GM21367 (cell line): Measurements from ENCODE around the gene ERO1A.
A peak's percentile ranks its signal among the peaks of the same experiment; 100 is the strongest.

Experiments used
- ATAC-seq: cut with Tn5 transposase; IDR thresholded peaks from one replicate; pipeline ENCODE4 v1.9.1; 2021; ENCODE audit not compliant: unreplicated experiment

Gene ERO1A

GRCh38 chr14:52701223-52701622 lies 5.9 kb upstream of the ERO1A start:
- ATAC-seq = no peak

GRCh38 chr14:52700701-52701172 lies 5.4 kb upstream of the ERO1A start:
- no peak for ATAC-seq

GRCh38 chr14:52694761-52695480 lies 437 bp downstream of the ERO1A start:
- peak; percentile 51 for ATAC-seq

- ATAC-seq = no peak
Measured at GRCh38 chr14:52693532-52693931, 1.8 kb downstream of the ERO1A start.

- ATAC-seq = no peak
Measured at GRCh38 chr14:52693036-52693435, 2.3 kb downstream of the ERO1A start.

GRCh38 chr14:52692248-52692962 lies 3.0 kb downstream of the ERO1A start:
- ATAC-seq = no peak

GRCh38 chr14:52690983-52691760 lies 4.2 kb downstream of the ERO1A start:
- ATAC-seq = no peak

- ATAC-seq = no peak
Measured at GRCh38 chr14:52686176-52686575, 9.2 kb downstream of the ERO1A start.

- ATAC-seq = no peak
Measured at GRCh38 chr14:52683985-52684520, 11.3 kb downstream of the ERO1A start.

- no peak for ATAC-seq
Measured at GRCh38 chr14:52678591-52678990, 16.8 kb downstream of the ERO1A start.

GRCh38 chr14:52663850-52664249 lies 31.5 kb downstream of the ERO1A start:
- ATAC-seq = no peak

GRCh38 chr14:52661314-52661713 lies 34.0 kb downstream of the ERO1A start:
- ATAC-seq = no peak

GRCh38 chr14:52660832-52661231 lies 34.5 kb downstream of the ERO1A start:
- ATAC-seq = no peak

GRCh38 chr14:52660325-52660724 lies 35.0 kb downstream of the ERO1A start:
- ATAC-seq = no peak

- no peak for ATAC-seq
Measured at GRCh38 chr14:52656905-52657304, 38.5 kb downstream of the ERO1A start.

- ATAC-seq = no peak
Measured at GRCh38 chr14:52650774-52651173, 44.6 kb downstream of the ERO1A start.

GRCh38 chr14:52649511-52649910 lies 45.8 kb downstream of the ERO1A start:
- ATAC-seq = no peak

GRCh38 chr14:52641745-52642144 lies 53.6 kb downstream of the ERO1A start:
- ATAC-seq = no peak

- ATAC-seq = no peak
Measured at GRCh38 chr14:52640137-52640536, 55.2 kb downstream of the ERO1A start.

GRCh38 chr14:52619687-52620086 lies 75.7 kb downstream of the ERO1A start:
- no peak for ATAC-seq

GRCh38 chr14:52618602-52619001 lies 76.8 kb downstream of the ERO1A start:
- ATAC-seq = no peak
